Measurements from ENCODE around the gene ZNF397.

The ZNF397 gene

DNA sequence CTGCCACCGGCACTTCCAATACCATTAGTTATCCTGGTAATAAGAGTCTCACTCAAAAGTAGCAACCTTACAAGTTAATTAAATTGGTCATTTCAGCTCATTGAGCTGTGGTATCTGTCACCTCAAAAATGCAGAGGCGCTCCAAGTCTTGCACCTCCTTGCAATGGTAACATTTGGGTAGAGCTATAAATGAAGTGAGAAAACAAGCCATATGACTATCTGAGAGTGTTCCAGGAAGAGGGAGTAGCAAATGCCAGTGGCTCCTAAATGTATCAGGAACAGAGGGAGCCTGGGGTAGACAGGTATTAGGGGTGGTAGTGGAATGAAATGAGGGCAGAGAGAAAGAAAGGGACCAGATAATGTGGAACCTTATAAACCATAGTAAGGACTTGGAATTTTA is 55.2 kb downstream of the ZNF397 start:
- DNase-seq (ENCODE audit: low read depth): no peak

DNA sequence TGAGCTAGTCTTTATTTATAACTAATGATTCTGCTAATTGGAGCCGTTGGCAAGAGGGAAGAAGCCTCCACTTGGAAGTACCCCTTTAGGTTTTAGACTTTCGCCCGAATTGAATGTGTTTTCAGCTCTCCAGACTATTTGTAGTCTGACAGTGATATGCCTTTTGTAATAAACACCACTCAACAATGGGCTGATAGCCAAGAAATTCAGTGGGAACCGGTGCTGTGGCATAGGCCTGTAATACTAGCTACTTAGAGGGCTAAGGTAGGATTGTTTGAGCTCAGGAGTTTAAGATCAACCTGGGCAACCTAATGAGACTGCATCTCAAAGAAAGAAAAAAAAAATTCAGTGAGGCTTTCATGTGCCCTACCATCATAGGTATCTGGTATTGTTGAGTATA is 62.8 kb downstream of the ZNF397 start:
- DNase-seq (ENCODE audit: low read depth): no peak

DNA sequence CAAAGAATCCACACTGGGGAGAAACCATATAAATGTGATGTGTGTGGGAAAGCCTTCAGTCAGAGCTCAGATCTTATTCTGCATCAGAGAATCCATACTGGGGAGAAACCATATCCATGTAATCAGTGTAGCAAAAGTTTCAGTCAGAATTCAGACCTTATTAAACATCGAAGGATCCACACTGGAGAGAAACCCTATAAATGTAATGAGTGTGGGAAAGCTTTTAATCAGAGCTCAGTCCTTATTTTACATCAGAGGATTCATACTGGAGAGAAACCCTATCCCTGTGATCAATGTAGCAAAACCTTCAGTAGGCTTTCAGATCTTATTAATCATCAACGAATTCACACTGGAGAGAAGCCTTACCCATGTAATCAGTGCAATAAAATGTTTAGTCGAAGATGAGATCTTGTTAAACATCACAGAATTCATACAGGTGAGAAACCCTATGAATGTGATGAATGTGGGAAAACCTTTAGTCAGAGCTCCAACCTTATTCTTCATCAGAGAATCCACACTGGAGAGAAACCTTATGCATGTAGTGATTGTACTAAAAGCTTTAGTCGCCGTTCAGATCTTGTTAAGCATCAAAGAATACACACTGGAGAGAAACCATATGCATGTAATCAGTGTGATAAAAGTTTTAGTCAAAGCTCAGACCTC is 65.9 kb downstream of the ZNF397 start:
- no peak for DNase-seq (ENCODE audit: low read depth)
